GM21717 (cell line): ENCODE measurements around the gene ACAA2.

ENCODE experiments used
- ATAC-seq: cut with Tn5 transposase; IDR thresholded peaks from one replicate; pipeline ENCODE4 v1.9.1; 2021; ENCODE audit warnings: mild to moderate bottlenecking, moderate library complexity; ENCODE audit not compliant: unreplicated experiment

Gene ACAA2

DNA sequence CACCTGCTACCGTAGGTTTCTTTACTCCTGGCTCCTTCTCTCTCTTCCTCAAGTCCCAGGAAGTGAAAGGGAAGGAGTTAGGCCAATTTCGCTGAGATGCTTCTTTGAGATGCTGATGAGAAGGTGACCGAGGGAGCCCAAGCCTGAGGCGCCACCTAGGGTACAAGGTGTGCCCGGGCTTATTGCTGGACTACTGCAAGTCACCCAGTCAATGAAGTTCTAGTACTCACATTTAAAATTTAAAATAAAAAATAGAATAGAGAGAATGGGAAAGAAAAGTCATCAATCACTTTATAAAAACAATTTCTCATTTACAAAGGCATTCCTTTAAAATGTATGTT lies 45.3 kb downstream of the ACAA2 start:
- no peak for ATAC-seq

GRCh38 chr18:49767111-49768050 lies 46.0 kb downstream of the ACAA2 start:
- no peak for ATAC-seq

DNA sequence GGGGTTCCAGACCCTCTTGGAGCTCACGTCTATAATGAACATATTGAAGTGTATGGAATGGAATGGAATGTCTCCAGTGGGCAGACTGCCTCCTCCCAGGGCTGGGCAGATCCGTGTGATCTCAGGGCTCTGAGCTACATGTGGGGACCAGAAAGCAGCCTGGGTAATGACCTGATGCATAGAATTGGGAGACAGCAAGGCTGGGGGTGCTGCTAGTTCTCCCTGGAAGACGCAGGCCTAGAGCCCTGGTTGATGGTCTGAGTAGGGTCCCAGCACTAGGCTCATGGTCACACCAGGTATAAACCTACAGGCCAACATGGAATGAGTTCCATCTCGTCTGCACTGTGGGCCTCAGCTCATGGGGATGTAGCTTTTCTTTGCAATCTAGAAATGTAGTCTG lies 46.7 kb downstream of the ACAA2 start:
- no peak for ATAC-seq

- ATAC-seq = no peak
Measured at GRCh38 chr18:49764032-49764431, 49.3 kb downstream of the ACAA2 start.

DNA sequence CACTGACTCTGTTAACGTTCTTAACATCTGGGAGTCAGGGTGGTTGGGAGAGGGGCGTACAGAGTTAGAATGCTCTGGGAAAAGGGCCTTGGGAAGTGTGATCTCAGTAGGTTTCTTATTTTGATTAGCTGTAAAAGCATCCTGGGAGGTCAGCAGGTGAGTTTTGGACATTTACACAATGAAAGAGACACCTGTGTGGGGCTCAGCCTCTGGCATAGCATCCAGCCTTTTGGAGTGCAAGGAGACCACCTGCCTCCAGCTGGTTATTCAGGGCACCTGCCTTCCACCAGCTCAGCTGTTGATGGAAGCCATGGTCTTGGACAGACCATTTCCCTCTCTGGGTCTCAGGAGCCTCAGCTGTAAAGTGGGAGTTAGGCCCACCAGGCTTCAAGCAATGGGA lies 49.7 kb downstream of the ACAA2 start:
- no peak for ATAC-seq

DNA sequence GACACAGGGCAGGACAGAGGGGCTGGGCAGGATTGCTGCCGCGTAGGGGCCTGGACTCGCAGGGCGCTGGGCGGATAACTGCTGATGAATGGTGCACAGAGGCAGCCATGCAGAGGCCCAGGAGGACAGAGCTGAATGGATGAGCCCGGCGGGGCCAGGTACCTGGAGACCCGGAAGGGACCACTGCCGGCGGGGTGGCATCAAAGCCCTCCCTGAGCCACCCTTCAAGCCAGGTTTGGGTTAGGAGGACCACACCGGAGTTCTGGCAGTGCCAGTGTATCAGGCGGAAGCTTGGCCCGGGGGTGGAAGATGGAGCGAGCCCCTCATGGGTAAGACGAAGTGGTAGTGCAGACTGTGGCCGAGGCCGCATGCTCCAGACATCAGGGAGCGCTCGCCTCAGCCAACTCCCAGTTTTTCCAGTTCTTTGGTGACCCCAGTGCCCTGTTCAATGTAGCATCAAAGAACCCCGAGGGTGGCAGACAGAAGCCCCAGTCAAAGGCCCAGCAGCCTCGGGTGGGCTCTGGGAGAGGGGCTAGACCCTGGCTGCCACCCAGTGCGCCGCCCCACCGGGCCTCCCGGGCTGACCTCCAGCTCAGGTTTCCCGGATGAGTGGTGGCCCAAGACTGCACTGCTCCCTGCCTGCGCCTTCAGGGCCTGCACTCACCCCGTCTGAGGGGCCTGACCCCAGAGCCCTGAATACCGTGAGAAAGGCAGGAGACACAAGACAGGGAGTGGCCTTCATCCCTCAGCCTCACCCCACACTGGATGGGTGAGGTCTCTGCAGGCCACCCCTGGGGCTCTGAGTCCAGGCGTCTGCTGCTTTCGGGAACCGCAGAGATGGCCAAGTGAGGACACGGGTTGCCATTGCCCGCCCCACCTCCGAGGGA lies 50.9 kb downstream of the ACAA2 start:
- no peak for ATAC-seq

DNA sequence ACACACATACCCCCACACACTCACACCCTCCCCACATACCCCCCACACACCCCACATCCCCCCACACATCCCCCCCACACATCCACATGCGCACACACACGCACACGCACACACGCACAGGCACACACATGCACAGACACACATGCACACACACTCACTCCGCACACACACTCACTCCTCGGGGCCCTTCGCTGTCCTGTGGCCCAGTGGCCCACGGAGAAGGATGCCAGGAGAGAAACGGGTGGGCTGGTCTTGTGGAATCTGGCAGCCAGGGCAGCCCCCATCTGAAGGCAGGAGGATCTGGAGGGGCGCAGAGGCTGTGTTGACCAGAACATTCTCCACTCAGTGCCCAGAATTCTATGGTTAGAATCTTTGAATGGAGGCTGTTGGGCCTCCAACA lies 51.6 kb downstream of the ACAA2 start:
- no peak for ATAC-seq

- ATAC-seq = no peak
Measured at GRCh38 chr18:49758263-49758610, 55.1 kb downstream of the ACAA2 start.

GRCh38 chr18:49757513-49758262 lies 55.6 kb downstream of the ACAA2 start:
- no peak for ATAC-seq

GRCh38 chr18:49756671-49757362 lies 56.5 kb downstream of the ACAA2 start:
- no peak for ATAC-seq

DNA sequence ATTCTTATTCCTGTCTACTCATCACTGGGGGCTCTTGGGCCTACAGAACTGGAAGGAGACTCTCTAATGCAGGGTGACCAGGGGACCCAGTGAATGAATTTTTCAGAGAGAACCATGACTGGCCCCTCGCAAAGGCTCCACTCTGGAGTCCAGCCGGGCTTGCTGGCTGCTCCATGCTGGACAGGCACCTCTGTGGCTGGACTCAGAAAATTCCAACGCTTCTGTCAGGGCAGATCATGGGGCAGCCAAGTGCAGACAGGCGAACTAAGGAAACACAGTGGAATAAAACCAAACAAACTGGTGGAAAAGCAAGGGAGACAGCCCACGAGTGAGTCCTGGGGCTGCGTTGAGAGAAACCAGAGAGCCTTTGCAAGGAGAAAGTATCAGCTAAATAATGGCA lies 57.2 kb downstream of the ACAA2 start:
- no peak for ATAC-seq

GRCh38 chr18:49755489-49755888 lies 57.8 kb downstream of the ACAA2 start:
- ATAC-seq = no peak

- ATAC-seq = no peak
Measured at GRCh38 chr18:49754866-49755265, 58.5 kb downstream of the ACAA2 start.

DNA sequence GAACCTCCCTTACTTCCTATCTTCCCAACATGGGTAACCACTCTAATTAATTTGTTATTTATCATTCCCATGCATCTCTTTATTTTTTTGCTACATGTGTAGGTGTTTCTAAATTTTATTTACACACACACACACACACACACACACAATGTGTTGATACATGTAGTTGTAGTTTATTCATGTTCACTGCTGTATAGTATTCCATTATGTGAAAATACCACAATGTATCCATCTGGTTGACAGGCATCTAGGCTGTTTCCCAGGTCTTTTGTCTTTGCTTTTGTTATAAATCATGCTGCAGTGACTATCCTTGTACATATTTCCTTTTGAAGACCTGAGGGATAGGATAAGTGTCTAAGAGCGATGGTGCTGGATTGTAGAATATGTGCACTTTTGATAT lies 59.7 kb downstream of the ACAA2 start:
- ATAC-seq = no peak

DNA sequence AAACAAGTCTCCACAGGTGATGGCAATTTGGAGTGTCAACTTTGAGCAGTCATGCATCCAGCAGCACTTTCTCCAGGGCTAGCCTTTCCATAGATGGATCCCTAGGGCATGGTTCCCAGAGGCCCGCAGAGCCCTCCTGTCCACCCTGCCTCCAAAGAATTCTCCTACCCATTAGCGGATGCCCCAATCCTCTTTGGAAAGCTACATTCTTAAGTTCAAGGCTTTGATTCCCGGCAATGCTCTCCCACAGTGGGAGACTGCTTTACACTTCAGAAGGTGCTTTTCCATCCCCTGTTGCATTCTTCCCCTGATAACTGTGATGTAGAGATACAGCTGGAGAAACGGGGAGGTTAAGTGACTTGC lies 61.3 kb downstream of the ACAA2 start:
- ATAC-seq = no peak

- no peak for ATAC-seq
Measured at GRCh38 chr18:49751427-49752094, 61.8 kb downstream of the ACAA2 start.

- ATAC-seq = no peak
Measured at GRCh38 chr18:49749563-49749962, 63.8 kb downstream of the ACAA2 start.

DNA sequence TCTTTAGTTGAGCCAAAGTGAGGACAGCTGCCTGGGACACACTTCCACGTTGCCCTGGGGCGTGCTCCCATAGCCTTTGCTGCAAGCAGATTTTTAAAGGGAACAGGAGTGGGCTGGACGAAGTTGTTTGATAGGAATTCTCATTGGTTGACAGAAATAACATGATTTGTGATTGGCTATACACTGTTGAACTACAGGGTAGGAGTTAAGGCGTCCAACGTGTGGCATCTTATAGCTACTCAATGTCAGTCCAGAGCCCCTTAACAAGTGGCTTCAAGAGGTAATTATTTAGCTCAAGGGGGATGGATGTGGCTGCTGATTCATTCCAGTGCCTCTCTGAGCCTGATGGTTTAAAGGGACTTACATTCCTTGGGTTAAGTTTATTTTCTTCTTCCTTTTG lies 65.5 kb downstream of the ACAA2 start:
- ATAC-seq = no peak

- no peak for ATAC-seq
Measured at GRCh38 chr18:49745045-49746014, 68.0 kb downstream of the ACAA2 start.
